Tibial nerve (tissue), 4 donors: Measurements from ENCODE around the gene IQGAP2. TPM values are rescaled to one million over a fixed set of nuclear protein-coding genes. Genes with fewer than 3 reads are reported as not detected.
"Not testable (repeated sequence)": the region's sequence is repeated elsewhere in the genome, so short reads cannot be mapped to it uniquely, and the experiment has no call there.

Experiments
- DNase-seq, 2 donors: peaks; one replicate each; pipeline ENCODE4 v3.0.0-alpha.2; 2019; ENCODE audit warnings: low spot score in 2 of 2
- H3K27ac ChIP-seq, 4 donors: fragments of 200-600 bp; sonication (generic) in 3 of 4; one replicate each; pipeline ENCODE4 v1.5.1; 2017 to 2019; ENCODE audit warnings: mild to moderate bottlenecking in 1 of 4
- H3K27me3 ChIP-seq, 2 donors: fragments of 200-600 bp; sonication (generic) in 1 of 2; one replicate each; pipeline versions ENCODE4 v1.5.1 to v1.6.0; 2017 to 2019
- H3K36me3 ChIP-seq, 3 donors: fragments of 200-600 bp; sonication (generic); one replicate each; pipeline ENCODE4 v1.5.1; 2018 to 2019
- H3K4me1 ChIP-seq, 4 donors: fragments of 200-600 bp; sonication (generic) in 3 of 4; one replicate each; pipeline ENCODE4 v1.5.1; 2017 to 2019
- H3K4me3 ChIP-seq, 4 donors: fragments of 200-600 bp; sonication (generic) in 3 of 4; one replicate each; pipeline ENCODE4 v1.5.1; 2017 to 2019; ENCODE audit warnings: mild to moderate bottlenecking in 1 of 4, moderate library complexity in 1 of 4
- H3K9me3 ChIP-seq, 4 donors: fragments of 200-600 bp; sonication (generic) in 3 of 4; one replicate each; pipeline ENCODE4 v1.5.1; 2017 to 2019
- EP300 ChIP-seq, 2 donors: sonication (generic); formaldehyde crosslinking; IDR thresholded peaks; one replicate each; pipeline ENCODE4 v1.6.1; 2017; ENCODE audit warnings: antibody characterized with exemption in 2 of 2, mild to moderate bottlenecking in 1 of 2
- POLR2A ChIP-seq, 2 donors: fragments of 450-650 bp; IDR thresholded peaks; one replicate each; pipeline ENCODE4 v1.6.1; 2017; ENCODE audit warnings: antibody characterized with exemption in 2 of 2, mild to moderate bottlenecking in 2 of 2, moderate library complexity in 2 of 2
- WGBS, 2 donors: methylation state at CpG; one replicate each; pipeline ENCODE4 v1.1.5; 2018; 5-methylcytosine and 5-hydroxymethylcytosine counted together
- total RNA-seq, 4 donors: library from RNA; depleted of rRNA; stranded (reverse); fragments of >200 nt; gene quantifications; one replicate each; pipeline ENCODE4 v1.1.0, GENCODE V29; 2016
- TF ChIP-seq, protein P1 (sequence below), 5 experiments: fragments of 200-600 bp in 3 of 5; fragments of 450-650 bp in 2 of 5; sonication (generic) in 3 of 5; IDR thresholded peaks; one replicate each; pipeline ENCODE4 v1.5.1; 2016 to 2019; ENCODE audit warnings: antibody characterized with exemption in 5 of 5, mild to moderate bottlenecking in 3 of 5, moderate library complexity in 2 of 5

The IQGAP2 gene
- total RNA-seq, 4 donors from 2014 or later, result 42.8 to 58.2 (median 52.3) TPM

DNA sequence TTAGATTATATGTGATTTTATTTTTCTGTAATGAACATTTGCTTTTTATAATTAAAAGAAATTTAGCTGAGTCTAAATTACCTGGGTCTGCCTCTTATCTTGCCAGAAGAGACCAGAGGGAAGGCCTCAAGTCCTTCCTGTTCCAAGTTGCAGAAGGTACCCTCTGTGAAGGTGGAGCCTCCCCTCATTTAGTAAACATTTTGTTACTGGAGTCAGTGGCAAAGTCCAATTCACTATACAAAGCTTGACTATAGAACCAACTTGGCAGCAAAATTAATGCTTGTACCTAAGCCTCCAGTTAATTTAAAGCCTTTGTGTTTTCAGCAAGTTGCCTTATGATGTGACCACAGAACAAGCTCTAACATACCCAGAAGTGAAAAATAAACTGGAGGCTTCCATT lies 270.0 kb downstream of the IQGAP2 start:
- Histone ChIP-seq H3K4me1 (no peaks in the 10 kb centered on the region), H3K9me3 (no peaks in the 10 kb centered on the region), H3K27me3 (no peaks in the 10 kb centered on the region), H3K4me3 (no peak overlapping the region), H3K36me3 (peaks cover 0 to 32% (median 0%) of the 10 kb centered on the region in 3 donors), H3K27ac (no peak overlapping the region)
- TF ChIP-seq, protein P1, sequence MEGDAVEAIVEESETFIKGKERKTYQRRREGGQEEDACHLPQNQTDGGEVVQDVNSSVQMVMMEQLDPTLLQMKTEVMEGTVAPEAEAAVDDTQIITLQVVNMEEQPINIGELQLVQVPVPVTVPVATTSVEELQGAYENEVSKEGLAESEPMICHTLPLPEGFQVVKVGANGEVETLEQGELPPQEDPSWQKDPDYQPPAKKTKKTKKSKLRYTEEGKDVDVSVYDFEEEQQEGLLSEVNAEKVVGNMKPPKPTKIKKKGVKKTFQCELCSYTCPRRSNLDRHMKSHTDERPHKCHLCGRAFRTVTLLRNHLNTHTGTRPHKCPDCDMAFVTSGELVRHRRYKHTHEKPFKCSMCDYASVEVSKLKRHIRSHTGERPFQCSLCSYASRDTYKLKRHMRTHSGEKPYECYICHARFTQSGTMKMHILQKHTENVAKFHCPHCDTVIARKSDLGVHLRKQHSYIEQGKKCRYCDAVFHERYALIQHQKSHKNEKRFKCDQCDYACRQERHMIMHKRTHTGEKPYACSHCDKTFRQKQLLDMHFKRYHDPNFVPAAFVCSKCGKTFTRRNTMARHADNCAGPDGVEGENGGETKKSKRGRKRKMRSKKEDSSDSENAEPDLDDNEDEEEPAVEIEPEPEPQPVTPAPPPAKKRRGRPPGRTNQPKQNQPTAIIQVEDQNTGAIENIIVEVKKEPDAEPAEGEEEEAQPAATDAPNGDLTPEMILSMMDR (IDR thresholded peaks at IDR 0.05), result no peak
- no peak for TF ChIP-seq POLR2A (IDR thresholded peaks at IDR 0.05)
- no peak for TF ChIP-seq EP300 (IDR thresholded peaks at IDR 0.05)
- no peak for DNase-seq

DNA sequence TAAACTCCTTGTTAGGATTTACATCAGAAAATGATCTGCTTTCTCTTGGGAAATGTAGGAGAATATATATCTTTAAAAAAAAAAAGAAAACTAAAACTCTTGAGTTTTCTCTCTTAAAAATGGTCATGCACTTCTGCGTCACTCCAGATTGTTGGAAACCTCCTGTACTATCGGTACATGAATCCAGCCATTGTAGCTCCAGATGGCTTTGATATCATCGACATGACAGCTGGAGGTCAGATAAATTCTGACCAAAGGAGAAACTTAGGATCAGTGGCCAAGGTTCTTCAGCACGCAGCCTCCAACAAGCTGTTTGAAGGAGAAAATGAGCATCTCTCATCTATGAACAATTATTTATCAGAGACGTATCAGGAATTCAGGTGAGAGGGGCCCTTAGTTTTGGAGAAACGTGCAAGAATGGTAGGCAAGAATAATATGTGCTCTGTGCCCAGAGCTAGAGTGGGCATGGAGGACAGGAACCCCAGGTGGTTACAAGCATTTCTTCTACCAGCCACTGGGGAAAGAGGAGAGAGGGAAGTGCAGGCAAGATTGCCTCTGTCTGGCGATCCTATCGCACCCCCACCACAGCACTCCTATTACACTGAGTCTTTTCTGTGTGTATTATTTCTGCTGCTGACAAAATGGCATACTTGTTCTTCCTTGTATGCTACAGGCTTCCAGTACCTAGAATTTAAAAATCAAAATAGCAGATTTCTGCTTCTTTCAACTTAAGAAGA lies 271.4 kb downstream of the IQGAP2 start:
- H3K27me3 ChIP-seq, result no peaks in the 10 kb centered on the region
- TF ChIP-seq POLR2A (IDR thresholded peaks at IDR 0.05) (no peak), EP300 (IDR thresholded peaks at IDR 0.05) (no peak)
- TF ChIP-seq, protein P1 (IDR thresholded peaks at IDR 0.05), result no peak
- WGBS, 2 donors, result 76 to 80% methylated on average over 8 of the region's 8 CpGs
- DNase-seq, result no peak
- no peak overlapping the region for H3K4me3 ChIP-seq
- H3K4me1 ChIP-seq, result no peaks in the 10 kb centered on the region
- H3K27ac ChIP-seq, result no peak overlapping the region
- H3K36me3 ChIP-seq, result peaks cover 0 to 31% (median 0%) of the 10 kb centered on the region in 3 donors
- no peaks in the 10 kb centered on the region for H3K9me3 ChIP-seq

DNA sequence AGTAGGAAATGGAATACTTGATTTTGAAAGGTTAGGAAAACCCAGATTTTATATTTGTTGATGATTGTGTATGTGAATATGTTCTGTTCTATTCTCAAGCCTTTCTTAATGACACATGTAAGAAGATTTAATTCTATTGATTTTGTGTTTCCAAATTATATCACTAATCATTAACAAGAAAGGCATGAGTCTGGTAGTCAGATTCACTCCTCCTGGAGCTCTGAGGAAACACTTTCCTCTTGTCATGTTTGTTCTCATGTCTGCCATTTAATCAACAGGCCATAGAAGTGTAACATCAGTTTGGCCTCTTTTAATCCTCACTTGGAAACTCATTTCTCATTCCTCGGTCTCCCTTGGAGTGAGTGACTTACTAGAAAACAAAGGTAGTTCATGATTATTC lies 272.3 kb downstream of the IQGAP2 start:
- Histone ChIP-seq H3K27me3 (no peaks in the 10 kb centered on the region), H3K4me3 (no peak overlapping the region), H3K27ac (no peak overlapping the region), H3K4me1 (no peaks in the 10 kb centered on the region), H3K36me3 (peaks cover 0 to 22% (median 0%) of the 10 kb centered on the region in 3 donors), H3K9me3 (no peaks in the 10 kb centered on the region)
- WGBS, 2 donors, result 93 to 94% methylated on average over 1 of the region's 1 CpG
- no peak for DNase-seq
- no peak for TF ChIP-seq EP300 (IDR thresholded peaks at IDR 0.05)
- no peak for TF ChIP-seq POLR2A (IDR thresholded peaks at IDR 0.05)
- TF ChIP-seq, protein P1 (IDR thresholded peaks at IDR 0.05), result no peak

DNA sequence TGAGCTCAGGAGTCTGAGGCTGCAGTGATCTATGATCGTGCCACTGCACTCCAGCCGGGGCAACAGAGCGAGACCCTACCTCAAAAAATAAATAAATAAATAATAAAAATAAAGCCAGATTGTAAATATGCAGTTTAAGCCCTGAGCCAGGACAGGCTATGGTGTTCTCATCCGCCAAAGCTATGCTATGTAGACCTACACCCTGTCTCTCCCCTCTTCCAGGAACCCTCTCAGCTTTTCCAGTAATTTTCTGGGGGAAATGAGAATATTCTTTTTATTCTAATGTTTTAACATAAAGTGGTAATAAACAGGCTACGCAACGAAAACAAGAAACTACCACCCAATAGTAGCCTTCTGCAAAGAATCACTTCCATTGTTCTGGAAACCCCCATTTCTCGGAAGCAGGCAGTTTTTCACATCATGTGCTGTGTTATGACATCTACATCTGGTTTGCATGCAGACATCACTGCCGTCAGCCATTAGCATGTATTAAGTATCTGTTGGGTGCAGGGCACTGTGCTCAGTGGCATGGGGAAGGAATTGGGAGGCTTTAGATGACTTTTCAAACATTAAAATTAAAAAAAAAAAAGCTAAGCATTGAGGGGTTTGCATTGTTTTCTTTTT lies 274.9 kb downstream of the IQGAP2 start:
- no peaks in the 10 kb centered on the region for H3K27me3 ChIP-seq
- 77 to 80% methylated on average over 8 of the region's 8 CpGs for WGBS, 2 donors
- H3K27ac ChIP-seq, result no peak overlapping the region
- DNase-seq, result no peak
- peaks cover 0 to 4% (median 0%) of the 10 kb centered on the region in 4 donors for H3K4me1 ChIP-seq
- no peak overlapping the region for H3K4me3 ChIP-seq
- TF ChIP-seq EP300 (IDR thresholded peaks at IDR 0.05) (no peak), POLR2A (IDR thresholded peaks at IDR 0.05) (no peak)
- TF ChIP-seq, protein P1 (IDR thresholded peaks at IDR 0.05), result no peak
- peaks cover 0 to 8% (median 0%) of the 10 kb centered on the region in 3 donors for H3K36me3 ChIP-seq
- no peaks in the 10 kb centered on the region for H3K9me3 ChIP-seq

DNA sequence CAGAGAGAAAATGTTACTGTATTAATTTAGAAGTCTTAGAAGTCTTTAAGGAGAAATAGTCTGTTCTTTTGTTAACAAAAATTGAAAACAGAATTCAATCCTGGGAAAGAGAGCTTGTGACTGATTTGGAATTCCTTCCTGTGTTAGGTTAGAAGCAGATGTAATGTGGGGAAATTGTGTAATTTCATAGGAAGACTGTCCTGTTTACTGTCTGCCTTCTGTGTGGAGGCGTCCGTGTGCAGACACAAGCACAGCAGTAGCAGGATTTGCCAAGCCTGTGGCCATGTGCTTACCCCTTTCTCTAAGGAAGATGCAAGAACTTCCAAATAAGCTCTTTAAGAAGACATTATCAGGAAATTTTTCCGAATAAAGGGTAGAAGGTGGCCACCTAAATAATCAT lies 276.1 kb downstream of the IQGAP2 start:
- 68 to 73% methylated on average over 3 of the region's 3 CpGs for whole genome bisulfite sequencing, 2 donors
- H3K27me3 ChIP-seq, result no peaks in the 10 kb centered on the region
- no peak for DNase-seq
- H3K27ac ChIP-seq, result no peak overlapping the region
- TF ChIP-seq POLR2A (IDR thresholded peaks at IDR 0.05) (no peak), EP300 (IDR thresholded peaks at IDR 0.05) (no peak)
- TF ChIP-seq, protein P1 (IDR thresholded peaks at IDR 0.05), result no peak
- peaks cover 0 to 11% (median 0%) of the 10 kb centered on the region in 3 donors for H3K36me3 ChIP-seq
- no peaks in the 10 kb centered on the region for H3K9me3 ChIP-seq
- no peak overlapping the region for H3K4me3 ChIP-seq
- peaks cover 0 to 4% (median 0%) of the 10 kb centered on the region in 4 donors for H3K4me1 ChIP-seq

DNA sequence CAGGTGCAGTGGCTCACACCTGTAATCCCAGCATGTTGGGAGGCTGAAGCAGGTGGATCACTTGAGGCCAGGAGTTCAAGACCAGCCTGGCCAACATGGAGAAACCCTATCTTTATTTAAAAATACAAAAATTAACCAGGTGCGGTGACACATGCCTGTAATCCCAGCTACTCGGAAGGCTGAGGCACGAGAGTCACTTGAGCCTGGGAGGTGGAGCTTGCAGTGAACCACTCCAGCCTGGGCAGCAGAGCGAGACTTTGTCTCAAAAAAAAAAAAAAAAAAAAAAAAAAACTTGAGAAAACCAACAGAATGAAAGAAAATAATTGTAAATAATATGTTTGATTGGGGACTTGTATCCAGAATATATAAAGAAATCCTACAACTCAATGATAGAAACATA lies 277.7 kb downstream of the IQGAP2 start:
- H3K27me3 ChIP-seq, H3K4me3 ChIP-seq, H3K9me3 ChIP-seq, H3K27ac ChIP-seq, DNase-seq, H3K4me1 ChIP-seq, H3K36me3 ChIP-seq: not testable (repeated sequence)
- WGBS, 2 donors, result 93% methylated on average over 4 of the region's 4 CpGs
